GM12878 (cell line): Measurements from ENCODE around the gene SHC1.

ENCODE experiments used
- CREM ChIP-seq: IDR thresholded peaks from 2 replicates; pipeline ENCODE4 v1.6.1; 2014; ENCODE audit warnings: antibody characterized with exemption, low read depth
- SRF ChIP-seq, 2 experiments: IDR thresholded peaks; 2 replicates each; pipeline ENCODE4 v1.6.1; 2011; ENCODE audit warnings: low read depth in 2 of 2, low read length in 2 of 2, mild to moderate bottlenecking in 1 of 2, moderate library complexity in 1 of 2

- TF ChIP-seq CREM (no peak), SRF (IDR thresholded peaks at IDR 0.05; ENCODE audit: low read depth in 2 of 2, low read length in 2 of 2) (no peak)
Measured at GRCh38 chr1:154926201-154926600, 44.3 kb downstream of the SHC1 start.
